SK-N-SH treated with all-trans-retinoic acid at 6 μM for 48 hours (cell line): ENCODE data around the gene TOP1.

ENCODE experiments used
- BACH2 ChIP-seq: fragments of 250-450 bp; sonication (Bioruptor Pico); IDR thresholded peaks from 2 replicates; pipeline ENCODE4 v1.9.0; 2021; ENCODE audit warnings: mild to moderate bottlenecking, borderline replicate concordance
- CREB5 ChIP-seq: fragments of 250-450 bp; sonication (Bioruptor Pico); IDR thresholded peaks from 2 replicates; pipeline ENCODE4 v1.5.1; 2020; ENCODE audit warnings: low read depth, mild to moderate bottlenecking, moderate library complexity
- CSRNP3 ChIP-seq: fragments of 250-450 bp; sonication (Bioruptor Pico); IDR thresholded peaks from 2 replicates; pipeline ENCODE4 v1.5.1; 2021; ENCODE audit warnings: mild to moderate bottlenecking, moderate library complexity
- ISL1 ChIP-seq: fragments of 250-450 bp; sonication (Bioruptor Pico); IDR thresholded peaks from 2 replicates; pipeline ENCODE4 v2.1.2; 2022; ENCODE audit warnings: mild to moderate bottlenecking, moderate library complexity
- RARB ChIP-seq: fragments of 250-450 bp; sonication (Bioruptor Pico); IDR thresholded peaks from 2 replicates; pipeline ENCODE4 v1.8.0; 2021; ENCODE audit warnings: mild to moderate bottlenecking, moderate library complexity
- SNAI2 ChIP-seq: fragments of 250-450 bp; sonication (Bioruptor Pico); IDR thresholded peaks from 2 replicates; pipeline ENCODE4 v1.5.0; 2020; ENCODE audit warnings: mild to moderate bottlenecking, moderate library complexity
- TOX ChIP-seq: fragments of 250-450 bp; sonication (Bioruptor Pico); IDR thresholded peaks from 2 replicates; pipeline ENCODE4 v1.8.0; 2021; ENCODE audit warnings: mild to moderate bottlenecking, moderate library complexity, borderline replicate concordance
- ZNF8 ChIP-seq: fragments of 450-650 bp; formaldehyde crosslinking; IDR thresholded peaks from 2 replicates; pipeline ENCODE4 v1.5.0; 2020; ENCODE audit warnings: mild to moderate bottlenecking, moderate library complexity

- no peak for TF ChIP-seq ZNF8
- no peak for TF ChIP-seq ISL1 (CRISPR knock-in tag)
- TF ChIP-seq SNAI2 (CRISPR knock-in tag), result no peak
- no peak for TF ChIP-seq CSRNP3 (CRISPR knock-in tag)
- no peak for TF ChIP-seq BACH2 (CRISPR knock-in tag)
- TF ChIP-seq RARB (CRISPR knock-in tag), result no peak
- no peak for TF ChIP-seq TOX (CRISPR knock-in tag)
- no peak for TF ChIP-seq CREB5
Measured at GRCh38 chr20:41124451-41125094, 96.0 kb downstream of the TOP1 start.
